Measurements from ENCODE around the gene OGG1.

DNA sequence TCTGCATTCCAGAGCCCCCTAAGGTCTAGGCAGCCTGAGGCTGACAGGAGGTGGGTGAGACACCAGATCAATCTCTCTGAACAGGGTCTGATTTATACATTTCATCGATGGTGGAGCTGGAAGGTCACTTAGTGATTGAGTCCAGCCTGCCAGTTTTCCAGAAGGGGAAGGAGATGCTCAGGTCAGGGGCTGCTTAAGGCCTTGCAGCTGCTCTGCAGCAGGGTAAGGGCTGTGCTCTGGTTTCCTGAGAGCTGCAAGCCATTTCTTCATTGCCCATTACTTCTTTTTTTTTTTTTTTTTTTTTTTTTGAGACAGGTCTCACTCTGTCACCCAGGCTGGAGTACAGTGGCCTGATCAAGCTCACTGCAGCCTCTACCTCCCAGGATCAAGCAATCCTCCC is 31.8 kb downstream of the OGG1 start:
- TF ChIP-seq, protein P1, sequence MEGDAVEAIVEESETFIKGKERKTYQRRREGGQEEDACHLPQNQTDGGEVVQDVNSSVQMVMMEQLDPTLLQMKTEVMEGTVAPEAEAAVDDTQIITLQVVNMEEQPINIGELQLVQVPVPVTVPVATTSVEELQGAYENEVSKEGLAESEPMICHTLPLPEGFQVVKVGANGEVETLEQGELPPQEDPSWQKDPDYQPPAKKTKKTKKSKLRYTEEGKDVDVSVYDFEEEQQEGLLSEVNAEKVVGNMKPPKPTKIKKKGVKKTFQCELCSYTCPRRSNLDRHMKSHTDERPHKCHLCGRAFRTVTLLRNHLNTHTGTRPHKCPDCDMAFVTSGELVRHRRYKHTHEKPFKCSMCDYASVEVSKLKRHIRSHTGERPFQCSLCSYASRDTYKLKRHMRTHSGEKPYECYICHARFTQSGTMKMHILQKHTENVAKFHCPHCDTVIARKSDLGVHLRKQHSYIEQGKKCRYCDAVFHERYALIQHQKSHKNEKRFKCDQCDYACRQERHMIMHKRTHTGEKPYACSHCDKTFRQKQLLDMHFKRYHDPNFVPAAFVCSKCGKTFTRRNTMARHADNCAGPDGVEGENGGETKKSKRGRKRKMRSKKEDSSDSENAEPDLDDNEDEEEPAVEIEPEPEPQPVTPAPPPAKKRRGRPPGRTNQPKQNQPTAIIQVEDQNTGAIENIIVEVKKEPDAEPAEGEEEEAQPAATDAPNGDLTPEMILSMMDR (IDR thresholded peaks at IDR 0.05; ENCODE audit: low read depth, low read length): no peak
- TF ChIP-seq POLR2A (IDR thresholded peaks at IDR 0.05; ENCODE audit: extremely low read depth, insufficient read length): no peak
- TF ChIP-seq, protein P2, sequence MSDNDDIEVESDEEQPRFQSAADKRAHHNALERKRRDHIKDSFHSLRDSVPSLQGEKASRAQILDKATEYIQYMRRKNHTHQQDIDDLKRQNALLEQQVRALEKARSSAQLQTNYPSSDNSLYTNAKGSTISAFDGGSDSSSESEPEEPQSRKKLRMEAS (IDR thresholded peaks at IDR 0.05; ENCODE audit: low read depth, low read length): no peak

Data from NB4 (cell line).